GM12891 (cell line): Measurements from ENCODE around the gene RRAS2.

Experiments used
- PAX5 ChIP-seq: IDR thresholded peaks from 2 replicates; pipeline ENCODE4 v1.6.1; 2011; ENCODE audit warnings: low read length, moderate library complexity, mild to moderate bottlenecking; ENCODE audit not compliant: insufficient read depth, severe bottlenecking
- POLR2AphosphoS5 ChIP-seq: IDR thresholded peaks from 2 replicates; pipeline ENCODE4 v1.6.1; 2011; ENCODE audit warnings: low read depth, low read length, control low read depth
- POU2F2 ChIP-seq: IDR thresholded peaks from 2 replicates; pipeline ENCODE4 v1.6.1; 2011; ENCODE audit warnings: low read depth, mild to moderate bottlenecking, control low read depth, low read length, moderate library complexity
- TAF1 ChIP-seq: IDR thresholded peaks from 2 replicates; pipeline ENCODE4 v1.6.1; 2011; ENCODE audit warnings: low read depth, low read length, control low read depth

GRCh38 chr11:14234446-14234845 lies 124.5 kb downstream of the RRAS2 start:
- TF ChIP-seq POU2F2 (no peak), PAX5 (no peak), TAF1 (no peak), POLR2AphosphoS5 (no peak)
